LNCAP (cell line): Measurements from ENCODE around the gene GOSR2.

Experiments
- TF ChIP-seq, protein P1 (sequence below): fragments of 450-650 bp; IDR thresholded peaks from 2 replicates; pipeline ENCODE4 v1.5.1; 2017; ENCODE audit warnings: mild to moderate bottlenecking

GOSR2 gene

DNA sequence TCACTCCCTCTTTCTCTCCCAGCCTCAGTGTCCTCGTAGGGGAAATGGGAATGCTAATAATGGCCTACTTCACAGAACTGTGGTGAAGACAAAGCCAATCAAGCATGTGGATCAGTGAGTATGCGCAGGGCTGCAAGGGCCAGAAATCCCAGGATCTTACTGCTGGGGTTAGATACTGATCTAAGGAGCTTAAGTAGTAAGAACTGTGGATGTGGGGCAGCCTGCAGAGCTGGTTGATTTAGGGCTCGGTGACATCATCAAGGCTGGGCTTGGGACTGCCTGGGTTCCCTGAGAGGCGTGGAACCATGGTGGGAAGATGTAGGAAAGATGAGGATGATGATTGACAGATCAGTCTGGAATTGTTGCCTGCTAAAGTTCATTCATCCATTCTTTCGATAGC lies 25.6 kb downstream of the GOSR2 start:
- TF ChIP-seq, protein P1, sequence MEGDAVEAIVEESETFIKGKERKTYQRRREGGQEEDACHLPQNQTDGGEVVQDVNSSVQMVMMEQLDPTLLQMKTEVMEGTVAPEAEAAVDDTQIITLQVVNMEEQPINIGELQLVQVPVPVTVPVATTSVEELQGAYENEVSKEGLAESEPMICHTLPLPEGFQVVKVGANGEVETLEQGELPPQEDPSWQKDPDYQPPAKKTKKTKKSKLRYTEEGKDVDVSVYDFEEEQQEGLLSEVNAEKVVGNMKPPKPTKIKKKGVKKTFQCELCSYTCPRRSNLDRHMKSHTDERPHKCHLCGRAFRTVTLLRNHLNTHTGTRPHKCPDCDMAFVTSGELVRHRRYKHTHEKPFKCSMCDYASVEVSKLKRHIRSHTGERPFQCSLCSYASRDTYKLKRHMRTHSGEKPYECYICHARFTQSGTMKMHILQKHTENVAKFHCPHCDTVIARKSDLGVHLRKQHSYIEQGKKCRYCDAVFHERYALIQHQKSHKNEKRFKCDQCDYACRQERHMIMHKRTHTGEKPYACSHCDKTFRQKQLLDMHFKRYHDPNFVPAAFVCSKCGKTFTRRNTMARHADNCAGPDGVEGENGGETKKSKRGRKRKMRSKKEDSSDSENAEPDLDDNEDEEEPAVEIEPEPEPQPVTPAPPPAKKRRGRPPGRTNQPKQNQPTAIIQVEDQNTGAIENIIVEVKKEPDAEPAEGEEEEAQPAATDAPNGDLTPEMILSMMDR: no peak

DNA sequence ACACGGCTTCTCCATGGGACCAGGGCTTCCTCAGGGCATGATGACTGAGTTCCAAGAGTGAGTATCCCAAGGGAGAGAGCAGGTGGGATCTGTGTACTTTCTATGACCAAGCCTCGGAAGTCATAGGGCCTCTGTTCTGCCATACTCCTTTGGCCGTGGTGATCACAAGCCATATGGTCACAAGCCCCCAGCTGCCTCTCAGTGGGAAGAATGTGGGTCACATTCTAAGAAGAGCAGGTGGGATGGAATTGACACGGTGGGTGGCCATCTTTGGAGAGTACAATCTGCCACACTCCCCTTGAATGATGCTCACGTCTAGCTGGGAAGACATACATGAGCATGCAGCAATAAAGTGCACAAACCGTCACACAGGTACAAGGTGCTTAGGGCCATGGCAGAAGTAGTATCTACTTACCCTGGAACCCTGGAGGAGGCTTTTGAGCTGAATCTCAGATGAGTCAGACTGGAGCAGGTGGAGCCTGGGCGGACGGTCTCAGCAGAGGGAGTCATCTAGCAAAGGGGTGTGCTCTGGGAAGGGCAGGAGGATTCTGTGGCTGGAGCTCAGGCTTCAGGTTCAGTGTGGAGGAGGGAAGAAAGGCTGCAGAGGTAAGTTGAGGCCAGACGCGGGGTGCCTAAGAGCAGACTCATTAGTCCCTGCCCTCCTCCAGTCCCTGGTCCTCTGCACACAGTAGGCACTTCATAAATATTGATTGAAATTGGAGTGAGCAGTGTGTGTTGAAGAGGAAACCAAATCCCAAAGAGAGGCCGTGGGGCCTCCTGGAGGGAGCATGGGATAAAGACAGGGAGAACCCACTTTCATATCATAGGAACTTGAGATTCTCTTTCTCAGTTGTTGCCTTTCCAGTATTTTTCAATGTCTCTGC lies 26.6 kb downstream of the GOSR2 start:
- TF ChIP-seq, protein P1: no peak

DNA sequence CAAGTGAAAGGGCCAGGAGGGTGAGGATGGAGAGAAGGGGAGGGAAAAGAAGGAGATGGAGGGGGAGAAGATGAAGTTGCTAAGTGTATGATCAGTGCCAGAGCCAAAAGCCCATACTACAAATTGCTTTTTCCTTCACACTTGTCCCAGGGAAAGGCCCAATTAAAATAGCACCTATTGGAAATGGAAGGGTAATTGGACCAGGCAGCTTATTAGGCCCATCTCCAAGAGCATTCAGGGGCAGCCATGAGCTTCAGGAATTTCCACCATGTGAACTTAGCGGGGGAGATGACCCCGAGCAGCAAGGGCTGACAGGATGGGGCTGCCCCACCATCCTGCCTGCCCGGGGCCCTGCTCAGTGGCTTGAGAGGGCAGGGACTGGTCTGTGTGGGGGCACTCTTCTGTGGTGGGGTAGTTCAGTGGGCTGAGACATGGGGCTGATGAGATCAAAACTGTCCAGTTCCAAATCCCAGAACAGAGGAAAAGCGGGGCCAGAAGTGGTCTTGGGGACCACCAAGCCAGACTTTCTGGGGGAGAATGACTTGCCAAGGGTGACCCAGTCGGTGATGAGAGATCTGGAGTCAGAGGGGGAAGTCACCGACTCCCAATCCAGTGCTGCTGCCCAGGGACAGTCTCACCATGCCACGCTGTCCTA lies 27.5 kb downstream of the GOSR2 start:
- TF ChIP-seq, protein P1: no peak

DNA sequence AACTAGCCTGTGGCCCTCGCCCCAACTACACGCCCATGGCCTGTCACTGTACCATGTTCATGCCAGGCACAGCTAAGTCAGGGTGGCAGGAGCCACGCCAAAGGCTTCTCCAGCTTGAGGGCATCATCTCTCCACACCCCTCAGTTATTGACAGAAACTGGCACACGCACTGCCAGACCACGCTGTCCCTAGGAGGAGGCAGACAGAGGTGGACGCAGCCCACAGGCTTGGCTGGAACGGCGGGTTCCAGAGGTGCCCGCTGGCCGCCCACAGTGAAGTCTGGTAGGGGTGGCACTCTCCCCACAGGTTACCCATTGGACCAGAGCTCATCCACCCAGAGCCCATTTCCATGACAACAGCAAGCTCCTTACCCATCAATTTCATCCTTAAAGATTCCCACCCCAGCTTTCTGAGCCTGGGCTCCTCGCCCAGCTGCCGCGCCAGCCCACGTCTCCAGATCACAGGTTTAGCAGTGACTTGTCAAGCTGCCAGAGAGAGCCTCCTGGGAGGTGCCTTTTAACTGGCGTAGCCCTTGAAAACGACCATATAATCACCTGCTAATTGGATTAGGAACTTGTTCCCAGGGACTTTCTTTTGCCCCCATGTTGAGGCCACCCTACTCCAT lies 28.1 kb downstream of the GOSR2 start:
- TF ChIP-seq, protein P1: no peak

DNA sequence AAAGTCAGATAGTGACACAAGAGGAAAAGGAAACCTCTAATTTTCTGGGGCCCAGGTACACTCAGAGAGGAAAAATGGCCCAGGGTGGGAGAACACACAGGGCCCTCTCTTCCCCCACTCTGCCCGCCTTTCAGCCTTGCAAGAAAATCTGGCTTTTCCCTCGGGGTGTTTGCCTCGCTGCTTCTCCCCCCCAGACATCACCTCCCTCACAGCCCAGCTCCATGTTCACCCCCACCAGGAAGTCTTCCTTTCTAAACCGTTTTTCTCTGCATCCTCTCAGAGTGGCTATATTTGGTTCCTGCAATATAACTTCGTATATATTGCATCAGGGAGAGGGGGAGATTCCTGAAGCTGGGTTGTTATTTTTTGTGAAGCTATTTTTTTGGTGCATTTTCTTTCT lies 28.7 kb downstream of the GOSR2 start:
- TF ChIP-seq, protein P1: no peak

DNA sequence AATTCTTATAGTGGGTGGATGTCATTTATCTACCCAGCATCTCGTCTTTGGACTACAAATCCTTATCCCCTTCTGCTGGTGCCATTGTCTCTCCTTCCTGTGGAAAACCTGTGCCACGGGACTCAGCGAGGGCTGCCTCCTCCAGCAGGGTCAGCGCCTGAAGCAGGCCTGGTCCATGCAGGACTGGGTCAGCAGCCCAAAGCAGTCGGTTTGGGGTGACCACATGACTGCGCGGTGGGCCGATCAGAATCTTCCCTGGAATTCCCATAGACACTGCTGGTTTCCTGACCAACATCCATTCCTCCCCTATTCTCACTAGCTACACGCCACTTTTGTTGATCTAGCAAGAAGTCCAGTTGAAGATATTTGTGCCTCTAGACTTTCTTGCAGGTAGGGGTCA lies 29.2 kb downstream of the GOSR2 start:
- TF ChIP-seq, protein P1: no peak

DNA sequence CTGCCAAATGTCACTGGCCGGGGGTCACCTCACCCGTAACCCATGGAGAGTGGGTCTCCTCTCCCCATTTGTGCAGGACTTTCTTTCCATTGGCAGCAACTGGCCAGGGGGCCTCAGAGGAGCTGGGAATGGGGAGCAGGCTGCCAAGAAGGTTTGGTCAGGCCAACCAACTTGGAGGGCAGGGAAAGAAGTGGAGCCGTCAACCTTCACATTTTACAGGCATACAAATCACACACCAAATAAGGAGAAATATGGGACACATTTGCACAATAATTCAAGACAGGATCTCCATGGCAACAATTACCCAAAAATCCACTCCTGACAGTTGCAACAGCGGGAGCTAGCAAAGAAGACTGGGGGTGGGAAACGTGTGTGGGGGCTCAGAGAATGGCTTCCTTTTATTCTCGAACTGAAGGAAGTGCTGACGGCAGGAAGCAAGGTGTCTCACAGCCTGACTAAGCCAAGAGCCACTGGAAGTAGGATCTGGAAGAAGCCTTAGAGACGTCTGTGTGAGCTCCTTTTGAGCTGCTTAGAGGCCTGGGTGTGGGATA lies 35.2 kb downstream of the GOSR2 start:
- TF ChIP-seq, protein P1: no peak
